IMR-90 (cell line): ENCODE results near the gene MICAL2.

Source experiments
- CHD1 ChIP-seq: IDR thresholded peaks from 2 replicates; pipeline ENCODE4 v1.6.1; 2012; ENCODE audit warnings: low read depth, low read length, improper control_type of control experiment
- FOS ChIP-seq: fragments of 150-350 bp; IDR thresholded peaks from 2 replicates; pipeline ENCODE4 v1.6.1; 2016; ENCODE audit warnings: low read depth, low read length
- MAFK ChIP-seq: IDR thresholded peaks from 2 replicates; pipeline ENCODE4 v1.6.1; 2012; ENCODE audit warnings: low read depth, low read length, improper control_type of control experiment
- MAZ ChIP-seq: IDR thresholded peaks from 2 replicates; pipeline ENCODE4 v1.6.1; 2012; ENCODE audit warnings: low read depth, mild to moderate bottlenecking, low read length, improper control_type of control experiment, moderate library complexity, borderline replicate concordance
- POLR2A ChIP-seq: IDR thresholded peaks from 2 replicates; pipeline ENCODE4 v1.6.1; 2012; ENCODE audit warnings: mild to moderate bottlenecking, low read depth, low read length
- RAD21 ChIP-seq: IDR thresholded peaks from 2 replicates; pipeline ENCODE4 v1.6.1; 2012; ENCODE audit warnings: low read length, improper control_type of control experiment
- RCOR1 ChIP-seq: IDR thresholded peaks from 2 replicates; pipeline ENCODE4 v1.6.1; 2012; ENCODE audit warnings: mild to moderate bottlenecking, low read length, improper control_type of control experiment; ENCODE audit not compliant: insufficient replicate concordance
- RFX5 ChIP-seq: IDR thresholded peaks from 2 replicates; pipeline ENCODE4 v1.8.0; 2012; ENCODE audit warnings: low read depth, mild to moderate bottlenecking, low read length, moderate library complexity
- SMC3 ChIP-seq: fragments of 150-350 bp; IDR thresholded peaks from 2 replicates; pipeline ENCODE4 v1.6.1; 2016; ENCODE audit warnings: low read depth, mild to moderate bottlenecking, antibody characterized with exemption, low read length, moderate library complexity
- TF ChIP-seq, protein P1 (sequence below): conservative IDR thresholded peaks from 2 replicates; pipeline ENCODE4 v1.5.1; 2012; ENCODE audit warnings: mild to moderate bottlenecking, low read depth, low read length, improper control_type of control experiment

DNA sequence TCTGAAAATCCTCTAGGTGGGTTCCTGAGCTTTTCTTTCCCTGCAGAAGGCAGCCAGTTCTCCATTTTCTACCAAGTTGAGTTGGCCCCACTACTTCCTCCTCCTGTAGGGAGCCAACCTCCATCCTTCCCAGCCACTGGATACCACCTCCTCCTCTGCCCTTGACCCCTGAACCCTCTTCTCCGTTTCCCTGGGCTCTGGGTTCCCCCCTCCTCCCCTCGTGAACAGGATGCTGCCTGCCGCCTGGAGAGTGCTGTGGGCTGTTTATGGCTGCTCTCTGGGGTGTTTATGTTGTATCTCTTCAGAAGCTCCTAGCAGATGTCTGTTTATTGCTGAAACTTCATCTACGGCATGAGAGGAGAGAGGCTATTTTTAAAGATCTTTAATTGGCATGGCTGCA is 8.6 kb downstream of the MICAL2 start:
- TF ChIP-seq, protein P1, sequence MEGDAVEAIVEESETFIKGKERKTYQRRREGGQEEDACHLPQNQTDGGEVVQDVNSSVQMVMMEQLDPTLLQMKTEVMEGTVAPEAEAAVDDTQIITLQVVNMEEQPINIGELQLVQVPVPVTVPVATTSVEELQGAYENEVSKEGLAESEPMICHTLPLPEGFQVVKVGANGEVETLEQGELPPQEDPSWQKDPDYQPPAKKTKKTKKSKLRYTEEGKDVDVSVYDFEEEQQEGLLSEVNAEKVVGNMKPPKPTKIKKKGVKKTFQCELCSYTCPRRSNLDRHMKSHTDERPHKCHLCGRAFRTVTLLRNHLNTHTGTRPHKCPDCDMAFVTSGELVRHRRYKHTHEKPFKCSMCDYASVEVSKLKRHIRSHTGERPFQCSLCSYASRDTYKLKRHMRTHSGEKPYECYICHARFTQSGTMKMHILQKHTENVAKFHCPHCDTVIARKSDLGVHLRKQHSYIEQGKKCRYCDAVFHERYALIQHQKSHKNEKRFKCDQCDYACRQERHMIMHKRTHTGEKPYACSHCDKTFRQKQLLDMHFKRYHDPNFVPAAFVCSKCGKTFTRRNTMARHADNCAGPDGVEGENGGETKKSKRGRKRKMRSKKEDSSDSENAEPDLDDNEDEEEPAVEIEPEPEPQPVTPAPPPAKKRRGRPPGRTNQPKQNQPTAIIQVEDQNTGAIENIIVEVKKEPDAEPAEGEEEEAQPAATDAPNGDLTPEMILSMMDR = no peak
- TF ChIP-seq RFX5 (no peak), POLR2A (no peak; the same call in 1 of the 2 replicates), MAFK (no peak), RAD21 (peak; percentile 14; the same call in 1 of the 2 replicates), FOS (no peak), RCOR1 (no peak), CHD1 (no peak), SMC3 (no peak), MAZ (no peak)
